OCI-M2 (cell line): Measurements from ENCODE around the gene RBBP8NL.

ENCODE experiments used
- DNase-seq: peaks from one replicate; lab custom pipeline; 2025; ENCODE audit not compliant: unreplicated experiment; lab: John Stamatoyannopoulos, UW

RBBP8NL gene

GRCh38 chr20:62364911-62365736 is 62.2 kb downstream of the RBBP8NL start:
- DNase-seq = no peak

GRCh38 chr20:62363920-62364851 is 63.2 kb downstream of the RBBP8NL start:
- no peak for DNase-seq

- no peak for DNase-seq
Measured at GRCh38 chr20:62362991-62363919, 64.1 kb downstream of the RBBP8NL start.

- DNase-seq = no peak
Measured at GRCh38 chr20:62362590-62362940, 64.8 kb downstream of the RBBP8NL start.

- no peak for DNase-seq
Measured at GRCh38 chr20:62361799-62362589, 65.3 kb downstream of the RBBP8NL start.

GRCh38 chr20:62360854-62361798 is 66.2 kb downstream of the RBBP8NL start:
- DNase-seq = no peak
